Pulmonary artery endothelial cell (primary cell): ENCODE data around the gene SDHAF2. TPM values are rescaled to one million over a fixed set of nuclear protein-coding genes. Genes with fewer than 3 reads are reported as not detected.
"Not testable (repeated sequence)": the region's sequence is repeated elsewhere in the genome, so short reads cannot be mapped to it uniquely, and the experiment has no call there.

Experiments used
- DNase-seq: peaks from one replicate; pipeline ENCODE4 v3.0.0-alpha.2; 2011; ENCODE audit warnings: low read depth, low spot score
- total RNA-seq: library from RNA; depleted of rRNA; stranded (reverse); fragments of >200 nt; gene quantifications from 2 replicates; pipeline ENCODE4 v1.2.3, GENCODE V29; 2014

SDHAF2 gene
- total RNA-seq, 1 donor from 2014 or later, result 44.0 TPM

DNA sequence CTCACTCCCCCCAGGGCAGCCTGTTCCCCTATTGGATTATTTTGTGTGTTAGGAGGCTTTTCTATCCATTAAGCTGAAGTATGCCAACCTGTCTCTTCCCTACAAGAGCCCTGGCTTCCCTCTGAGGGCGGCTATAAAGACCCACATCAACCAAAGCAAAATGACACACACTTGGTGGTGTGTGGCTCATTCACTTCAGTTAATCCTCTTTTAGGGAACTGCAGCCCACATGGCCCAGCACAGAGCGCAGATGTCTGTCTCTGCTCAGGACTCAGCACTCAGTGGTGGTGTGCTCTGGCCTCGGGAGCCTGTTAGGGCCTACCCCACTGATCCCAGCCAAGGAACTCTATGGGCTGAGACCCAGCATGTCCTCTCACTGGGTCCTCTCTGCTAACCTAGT, 46.4 kb downstream of the SDHAF2 start:
- DNase-seq, result no peak

- no peak for DNase-seq
Measured at GRCh38 chr11:61477126-61477525, 47.2 kb downstream of the SDHAF2 start.

DNA sequence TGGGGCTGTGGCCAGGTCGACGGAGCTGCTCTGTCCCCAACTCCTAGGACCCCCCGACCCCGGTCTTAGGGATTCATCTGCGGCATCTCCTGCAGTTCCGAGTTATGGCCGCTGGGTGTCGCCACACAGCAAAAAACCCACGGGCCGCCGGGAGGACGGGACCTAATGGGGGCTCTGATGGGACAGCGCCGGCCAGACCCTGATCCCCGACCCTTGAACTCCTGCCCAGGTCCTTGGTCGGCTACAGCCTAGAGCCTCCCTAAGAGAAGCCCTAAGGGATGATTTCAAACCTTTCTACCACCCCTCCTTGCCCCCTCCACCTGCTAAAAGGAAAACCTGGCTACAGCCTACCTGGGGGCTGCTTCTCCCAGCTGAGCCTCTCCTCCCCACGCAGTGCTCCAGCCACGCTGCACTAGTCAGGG, 47.8 kb downstream of the SDHAF2 start:
- no peak for DNase-seq

DNA sequence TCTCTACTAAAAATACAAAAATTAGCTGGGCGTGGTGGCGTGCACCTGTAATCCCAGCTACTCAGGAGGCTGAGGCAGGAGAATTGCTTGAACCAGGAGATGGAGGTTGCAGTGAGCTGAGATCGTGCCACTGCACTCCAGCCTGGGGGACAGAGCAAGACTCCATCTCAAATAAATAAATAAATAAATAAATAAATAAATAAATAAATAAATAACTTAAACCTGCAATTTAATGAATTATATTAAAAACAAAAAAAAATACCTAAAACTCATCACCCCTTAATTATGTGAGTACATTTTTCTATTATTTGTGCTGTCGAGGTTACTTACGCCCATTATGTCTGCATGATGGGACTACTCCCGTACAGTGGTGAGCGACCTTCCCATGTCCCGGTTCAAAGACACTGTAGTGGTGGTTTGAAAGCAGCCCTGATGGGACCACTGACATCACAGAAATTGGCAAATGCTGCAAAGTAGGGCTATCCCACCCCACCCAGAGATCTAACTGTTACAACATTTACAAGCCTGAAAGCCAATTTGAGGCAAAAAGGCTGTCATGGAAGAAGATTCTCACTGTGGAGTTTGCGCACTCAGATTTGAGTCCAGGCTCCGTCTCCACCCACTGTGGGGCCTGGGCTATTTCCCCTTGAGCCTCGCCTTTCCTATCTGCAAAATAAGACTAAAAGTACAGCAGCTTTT, 49.6 kb downstream of the SDHAF2 start:
- DNase-seq, result not testable (repeated sequence)

DNA sequence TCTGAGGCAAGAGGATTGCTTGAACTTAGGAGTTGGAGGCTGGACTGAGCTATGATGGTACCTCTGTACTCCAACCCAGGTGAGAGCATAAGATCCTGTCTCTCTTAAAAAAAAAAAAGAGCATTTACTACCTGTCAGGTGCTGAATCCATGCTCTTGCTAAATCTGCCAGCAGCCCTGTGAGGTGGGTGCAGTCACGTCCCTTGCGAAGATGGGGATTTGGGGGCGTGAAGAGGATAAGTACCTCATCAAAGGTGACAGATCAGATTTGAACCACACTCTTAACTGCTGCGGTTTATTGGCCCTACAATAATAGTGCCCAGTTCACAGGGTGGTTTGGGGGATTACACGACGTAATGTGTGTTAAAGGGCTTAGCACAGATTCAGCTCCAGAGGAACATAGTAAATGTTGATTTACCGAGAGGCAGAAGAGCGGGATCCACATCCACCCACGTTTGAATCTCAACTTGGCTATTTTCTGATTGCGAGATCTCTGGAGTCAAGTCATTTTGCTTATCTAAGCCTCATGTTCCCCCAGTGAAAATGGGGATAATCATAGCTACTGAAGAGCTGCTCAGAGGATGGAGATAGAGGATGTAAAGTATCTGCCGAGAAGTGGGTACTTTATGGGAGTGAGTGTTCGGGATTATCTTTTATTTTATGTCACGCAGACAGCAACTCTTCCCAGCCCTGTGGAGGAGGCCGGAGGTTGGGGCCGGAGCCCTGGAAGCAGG, 50.5 kb downstream of the SDHAF2 start:
- no peak for DNase-seq

DNA sequence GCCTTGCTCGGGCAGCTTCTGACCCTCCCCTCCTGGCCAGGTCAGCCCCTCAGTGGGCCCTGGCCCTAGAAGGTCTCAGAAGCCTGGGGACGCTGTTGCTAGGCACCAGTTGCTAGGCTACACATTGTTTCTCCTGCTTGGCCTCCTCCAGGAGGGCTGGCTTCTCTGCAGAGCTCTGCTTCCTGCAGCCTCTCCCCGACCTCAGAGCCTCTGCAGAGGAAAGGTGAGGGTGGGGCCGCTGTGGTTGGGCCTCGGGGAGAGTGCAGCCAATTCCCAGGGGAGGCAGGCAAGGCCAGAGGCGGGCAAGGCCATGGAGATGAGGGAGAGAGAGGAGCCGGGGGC, 51.0 kb downstream of the SDHAF2 start:
- no peak for DNase-seq

- no peak for DNase-seq
Measured at GRCh38 chr11:61481806-61482205, 51.9 kb downstream of the SDHAF2 start.

DNA sequence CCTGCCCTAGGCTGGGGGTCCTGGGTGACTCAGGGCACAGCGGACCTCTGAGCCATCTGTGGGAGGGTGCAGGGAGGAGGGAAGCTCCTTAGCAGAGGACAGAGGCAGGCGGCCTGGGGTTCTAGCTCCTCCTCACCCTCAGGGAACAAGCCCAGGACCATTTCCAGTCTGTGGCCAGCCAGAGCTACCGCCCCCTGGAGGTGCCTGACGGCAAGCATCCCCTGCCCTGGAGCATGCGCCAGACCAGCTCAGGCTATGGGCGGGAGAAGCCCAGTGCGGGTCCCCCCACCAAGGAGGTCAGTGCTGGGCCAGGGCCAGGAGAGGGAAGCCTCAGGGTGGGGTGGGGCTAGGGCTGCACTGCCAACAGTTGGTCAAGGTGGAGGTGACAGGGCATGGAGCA, 52.6 kb downstream of the SDHAF2 start:
- DNase-seq, result no peak

DNA sequence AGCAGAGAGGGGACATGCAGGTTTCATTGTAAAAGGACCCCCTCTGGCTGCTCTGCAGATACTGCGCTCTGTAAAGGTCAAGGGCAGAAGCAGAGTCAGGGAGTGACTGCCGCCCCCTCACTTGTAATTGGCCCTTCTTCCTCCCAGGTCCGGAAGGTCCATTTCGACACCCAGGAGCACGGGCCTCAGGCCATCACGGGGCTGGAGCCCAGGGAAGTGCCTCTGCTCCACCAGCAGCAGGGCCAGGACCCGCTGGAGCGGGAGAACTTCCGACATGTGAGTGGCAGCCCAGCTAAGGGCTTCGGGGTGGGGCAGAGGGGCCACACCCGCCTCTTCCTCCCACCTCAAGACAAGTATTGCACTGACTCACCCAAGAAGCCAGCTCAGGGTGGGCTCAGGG, 54.6 kb downstream of the SDHAF2 start:
- DNase-seq, result no peak

DNA sequence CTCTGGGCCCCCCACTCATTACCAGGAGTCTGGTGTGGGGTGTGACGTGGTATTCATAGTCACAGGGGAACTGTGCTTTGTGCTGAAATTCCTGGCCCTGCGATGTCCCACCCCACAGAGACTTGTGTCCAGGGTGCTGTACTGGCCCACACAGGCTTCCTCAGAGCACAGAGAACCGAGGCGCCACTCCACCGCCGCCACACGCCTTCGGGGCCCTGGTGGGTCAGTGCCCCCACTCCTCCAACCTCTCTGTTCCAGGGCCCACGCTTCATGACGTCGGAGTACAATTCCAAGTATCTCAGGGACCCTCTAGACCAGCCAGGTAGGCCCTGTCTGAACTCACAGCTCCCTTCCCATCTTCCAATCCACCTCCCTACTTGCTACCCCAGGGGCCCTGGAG, 55.2 kb downstream of the SDHAF2 start:
- no peak for DNase-seq

DNA sequence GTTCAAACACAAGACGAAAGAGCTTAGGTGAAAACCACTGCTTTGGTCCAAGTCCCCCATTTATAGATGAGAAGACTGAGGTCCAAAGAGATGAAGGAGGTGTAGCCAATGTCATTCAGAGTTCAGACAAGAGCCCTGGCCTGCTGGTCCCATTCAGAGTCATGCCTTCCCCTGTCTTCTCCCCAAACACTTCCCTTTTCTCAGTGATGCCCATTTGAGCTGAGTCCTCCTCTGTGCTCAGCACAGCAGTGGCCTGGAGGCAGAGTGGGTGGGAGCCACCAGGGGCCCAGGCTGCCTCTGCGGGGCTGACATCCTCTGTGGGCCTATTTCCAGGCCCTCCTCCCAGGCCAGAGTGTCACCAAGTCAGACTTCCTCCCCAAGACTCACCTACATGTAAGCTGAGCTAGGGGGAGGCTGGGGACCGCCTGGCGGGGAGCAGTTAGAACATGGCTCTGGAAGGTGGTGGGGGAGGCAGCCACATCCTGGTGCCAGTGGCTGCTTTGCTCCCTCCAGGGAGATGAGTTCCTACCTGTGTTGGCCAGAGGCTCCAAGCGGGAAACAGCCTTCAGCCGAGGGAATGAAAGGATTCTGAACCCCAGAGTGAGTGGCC, 56.2 kb downstream of the SDHAF2 start:
- DNase-seq, result no peak

GRCh38 chr11:61486779-61487178, 56.9 kb downstream of the SDHAF2 start:
- DNase-seq, result no peak

DNA sequence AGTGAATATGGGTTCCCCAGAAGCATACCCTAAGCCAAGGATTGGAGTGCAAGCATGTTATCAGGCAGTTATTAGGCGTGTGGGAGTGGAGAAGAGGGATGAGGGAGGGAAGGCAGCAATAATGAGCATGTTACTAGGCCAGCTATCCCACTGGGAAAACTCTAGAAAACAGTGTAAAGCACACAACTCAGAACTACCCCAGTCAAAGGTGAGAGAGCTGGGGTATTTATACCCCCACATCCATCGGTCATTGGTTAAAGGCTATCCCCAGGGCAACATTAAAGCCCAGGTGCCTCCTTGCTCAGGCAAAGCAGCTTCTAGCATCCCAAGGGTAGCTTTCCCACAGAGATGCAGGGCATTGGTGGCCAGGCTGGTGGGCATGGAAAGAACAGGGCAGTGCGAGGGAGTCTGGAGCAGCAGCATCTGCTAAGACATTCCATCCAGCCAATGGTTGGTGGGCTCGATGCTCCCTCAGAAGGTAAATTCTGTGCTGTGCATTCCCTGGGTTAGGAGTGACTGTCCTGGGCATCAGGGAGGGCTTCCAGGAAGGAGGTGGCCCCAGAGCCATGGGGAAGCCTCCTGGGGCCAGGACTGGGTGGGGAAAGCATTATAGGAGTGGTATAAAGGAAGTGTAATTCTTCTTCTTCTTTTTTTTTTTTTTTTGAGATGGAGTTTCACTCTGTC, 57.6 kb downstream of the SDHAF2 start:
- DNase-seq, result no peak

GRCh38 chr11:61488651-61489291, 58.8 kb downstream of the SDHAF2 start:
- DNase-seq, result no peak

- DNase-seq, result no peak
Measured at GRCh38 chr11:61489833-61490721, 60.2 kb downstream of the SDHAF2 start.

- no peak for DNase-seq
Measured at GRCh38 chr11:61491736-61492395, 61.9 kb downstream of the SDHAF2 start.

DNA sequence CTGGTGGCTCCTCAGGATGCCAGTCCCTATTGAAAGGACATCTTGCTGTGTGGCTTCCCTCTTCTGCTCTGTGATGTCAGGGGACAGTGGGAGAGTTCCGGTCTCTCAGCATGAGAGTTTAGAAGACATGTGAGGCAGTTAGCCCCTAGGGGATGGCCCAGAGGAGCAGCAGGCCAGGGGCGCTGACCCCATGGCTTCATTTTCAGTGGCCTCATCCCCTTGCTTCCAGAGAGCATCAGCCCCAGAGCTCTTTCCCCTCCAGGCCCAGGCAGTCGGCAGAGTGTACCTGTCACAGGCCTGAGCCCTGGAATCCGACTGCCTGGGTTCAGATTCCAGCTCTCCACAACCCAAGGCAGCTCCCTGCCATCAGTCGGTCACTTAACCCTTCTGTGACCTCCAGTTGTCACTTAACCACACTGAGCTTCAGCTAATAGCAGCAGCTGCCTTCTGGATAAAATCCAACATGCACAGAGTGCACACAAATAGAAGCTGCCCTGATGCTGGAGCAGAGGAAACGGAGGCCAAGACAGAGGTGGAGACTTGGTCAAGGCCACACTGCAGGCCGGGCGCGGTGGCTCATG, 64.5 kb downstream of the SDHAF2 start:
- no peak for DNase-seq

DNA sequence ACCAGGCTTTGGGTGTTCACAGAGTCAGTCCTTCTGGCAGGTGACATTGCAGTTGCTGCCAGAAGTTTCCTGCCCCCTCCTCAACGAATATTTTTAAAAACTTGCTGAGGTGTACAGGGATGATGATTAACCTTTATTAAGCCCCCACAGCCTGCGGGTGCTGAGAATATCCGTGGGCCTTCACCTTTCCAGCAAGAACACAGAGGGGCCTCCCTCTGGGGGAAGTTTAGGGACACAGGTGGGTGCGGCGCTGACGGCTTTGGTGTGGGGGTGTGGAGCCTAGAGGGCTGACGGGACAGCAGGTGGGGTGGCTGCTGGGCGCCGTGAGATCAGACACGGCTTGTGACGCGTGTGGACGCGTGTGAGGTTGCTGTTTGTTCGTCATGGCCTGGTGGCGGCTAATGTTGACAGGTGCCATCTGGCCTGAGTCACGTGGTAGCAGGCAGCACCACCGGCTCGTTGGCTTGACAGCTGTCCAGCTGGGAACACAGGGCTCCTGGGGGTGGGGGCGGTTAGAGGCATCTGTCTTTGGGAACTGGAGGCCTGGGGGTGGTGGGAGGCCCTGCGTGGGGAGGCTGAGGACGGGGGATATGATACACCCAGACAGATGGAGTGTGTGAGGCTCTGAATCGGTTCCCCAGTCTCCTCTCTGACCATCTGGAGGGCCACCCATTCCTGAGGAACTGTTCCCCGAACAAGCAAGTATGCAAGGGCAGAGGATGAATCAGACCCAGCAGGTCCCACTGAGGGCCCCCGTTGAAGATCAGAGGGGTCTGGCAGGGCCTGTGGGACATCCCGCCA, 66.1 kb downstream of the SDHAF2 start:
- no peak for DNase-seq
